NCI-H2107 (cell line): ENCODE results near the gene C5orf63.
A peak's percentile ranks its signal among the peaks of the same experiment; 100 is the strongest.
"Not testable (repeated sequence)": the region's sequence is repeated elsewhere in the genome, so short reads cannot be mapped to it uniquely, and the experiment has no call there.

Experiments
- DNase-seq: peaks from one replicate; lab custom pipeline; 2025; lab: John Stamatoyannopoulos, UW

C5orf63 gene

GRCh38 chr5:127074466-127074865 is 1.2 kb upstream of the C5orf63 start:
- no peak for DNase-seq

- no peak for DNase-seq
Observed at GRCh38 chr5:127070243-127070642, 3.1 kb downstream of the C5orf63 start.

- DNase-seq = no peak
Observed at GRCh38 chr5:127068493-127069214, 4.6 kb downstream of the C5orf63 start.

- DNase-seq = no peak
Observed at GRCh38 chr5:127066721-127067120, 6.6 kb downstream of the C5orf63 start.

- DNase-seq = no peak
Observed at GRCh38 chr5:127064253-127064840, 9.0 kb downstream of the C5orf63 start.

GRCh38 chr5:127063257-127063913 is 9.9 kb downstream of the C5orf63 start:
- no peak for DNase-seq

GRCh38 chr5:127061956-127062355 is 11.3 kb downstream of the C5orf63 start:
- DNase-seq = no peak

- no peak for DNase-seq
Observed at GRCh38 chr5:127061537-127061936, 11.8 kb downstream of the C5orf63 start.

- no peak for DNase-seq
Observed at GRCh38 chr5:127060470-127060985, 12.8 kb downstream of the C5orf63 start.

GRCh38 chr5:127056896-127057295 is 16.4 kb downstream of the C5orf63 start:
- no peak for DNase-seq

- no peak for DNase-seq
Observed at GRCh38 chr5:127055880-127056653, 17.2 kb downstream of the C5orf63 start.

- DNase-seq = not testable (repeated sequence)
Observed at GRCh38 chr5:127053551-127053950, 19.8 kb downstream of the C5orf63 start.

GRCh38 chr5:127053049-127053448 is 20.3 kb downstream of the C5orf63 start:
- DNase-seq = no peak

- DNase-seq = no peak
Observed at GRCh38 chr5:127051591-127051990, 21.7 kb downstream of the C5orf63 start.

GRCh38 chr5:127046343-127047072 is 26.8 kb downstream of the C5orf63 start:
- no peak for DNase-seq

GRCh38 chr5:127042593-127042992 is 30.7 kb downstream of the C5orf63 start:
- no peak for DNase-seq

- DNase-seq = no peak
Observed at GRCh38 chr5:127041571-127041970, 31.7 kb downstream of the C5orf63 start.

GRCh38 chr5:127040796-127041520 is 32.3 kb downstream of the C5orf63 start:
- peak; percentile 54 for DNase-seq

GRCh38 chr5:127038550-127038949 is 34.8 kb downstream of the C5orf63 start:
- no peak for DNase-seq

GRCh38 chr5:127031863-127032232 is 41.5 kb downstream of the C5orf63 start:
- no peak for DNase-seq
